HUES64 (cell line): ENCODE measurements around the gene SFXN5.

Experiments used
- H3K27ac ChIP-seq: 2 replicates; pipeline ENCODE4 v1.7.0; 2013; ENCODE audit warnings: low read depth, low read length, inconsistent platforms
- H3K27me3 ChIP-seq: 2 replicates; pipeline ENCODE4 v1.6.1; 2013; ENCODE audit warnings: mild to moderate bottlenecking, low read length; ENCODE audit not compliant: insufficient read depth
- H3K36me3 ChIP-seq: 2 replicates; pipeline ENCODE4 v1.6.1; 2013; ENCODE audit warnings: mild to moderate bottlenecking, low read length; ENCODE audit not compliant: insufficient read depth
- H3K4me1 ChIP-seq: 2 replicates; pipeline ENCODE4 v1.6.1; 2013; ENCODE audit warnings: mild to moderate bottlenecking, low read length, moderate library complexity; ENCODE audit not compliant: insufficient read depth
- H3K4me3 ChIP-seq: 2 replicates; pipeline ENCODE4 v1.5.1; 2013; ENCODE audit warnings: mild to moderate bottlenecking, low read length, moderate library complexity
- H3K9ac ChIP-seq: 2 replicates; pipeline ENCODE4 v1.6.1; 2013; ENCODE audit warnings: mild to moderate bottlenecking, low read depth, low read length
- H3K9me3 ChIP-seq: 2 replicates; pipeline ENCODE4 v1.6.1; 2013; ENCODE audit warnings: low read depth, low read length; ENCODE audit not compliant: insufficient read depth
- WGBS: fragments of 150-250, 120-280 bp; methylation state at CpG from one replicate; pipeline ENCODE4 v1.1.7; 2013; ENCODE audit warnings: missing lambda C conversion rate; 5-methylcytosine and 5-hydroxymethylcytosine counted together

SFXN5 gene

DNA sequence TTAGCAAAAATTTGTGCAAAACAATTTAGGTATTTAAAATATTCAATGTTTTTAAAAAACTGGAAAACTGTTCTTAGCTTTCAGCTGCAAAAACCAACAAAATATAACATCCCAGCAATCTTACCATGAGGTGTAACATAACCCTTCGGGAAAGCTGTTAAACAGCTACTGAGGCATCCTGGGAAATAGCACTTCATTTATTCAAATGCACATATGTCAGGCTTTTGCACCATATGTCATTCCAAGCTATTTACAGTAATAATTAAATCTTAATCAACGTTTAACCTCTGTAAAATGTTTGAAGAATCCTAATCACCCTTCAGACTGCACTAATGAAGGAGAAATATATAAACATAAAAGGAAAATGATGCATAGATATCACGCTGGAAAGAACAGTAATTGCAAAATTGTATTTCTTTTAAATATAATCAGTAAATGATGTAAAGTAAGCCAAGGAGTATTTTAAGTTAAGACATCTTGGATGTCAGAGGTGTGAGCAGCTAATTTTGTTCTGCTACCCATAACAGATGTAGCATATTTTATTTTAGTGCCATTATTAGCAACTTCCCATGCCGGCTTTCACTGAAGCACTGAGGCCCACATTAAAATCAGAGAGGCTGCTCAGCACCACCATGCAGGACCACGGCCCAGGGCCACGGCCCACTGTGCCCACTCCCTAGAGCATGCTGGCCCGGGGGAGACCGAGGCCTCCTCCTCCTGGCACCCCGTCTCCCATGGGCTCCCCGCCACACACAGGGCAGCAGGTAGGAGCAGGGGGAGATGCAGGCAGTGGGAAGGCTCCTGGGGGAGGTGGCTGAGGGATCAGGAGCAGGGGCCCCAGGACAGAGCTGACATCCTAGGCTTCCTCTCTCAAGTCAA, 123.3 kb downstream of the SFXN5 start:
- H3K9ac ChIP-seq = no peak overlapping the region
- H3K27me3 ChIP-seq = no peaks in the 10 kb centered on the region
- H3K4me1 ChIP-seq = peaks cover 17% of the 10 kb centered on the region
- no peak overlapping the region for H3K4me3 ChIP-seq
- WGBS = 95% methylated on average over 9 of the region's 10 CpGs
- no peaks in the 10 kb centered on the region for H3K36me3 ChIP-seq
- no peak overlapping the region for H3K27ac ChIP-seq
- H3K9me3 ChIP-seq = no peaks in the 10 kb centered on the region

DNA sequence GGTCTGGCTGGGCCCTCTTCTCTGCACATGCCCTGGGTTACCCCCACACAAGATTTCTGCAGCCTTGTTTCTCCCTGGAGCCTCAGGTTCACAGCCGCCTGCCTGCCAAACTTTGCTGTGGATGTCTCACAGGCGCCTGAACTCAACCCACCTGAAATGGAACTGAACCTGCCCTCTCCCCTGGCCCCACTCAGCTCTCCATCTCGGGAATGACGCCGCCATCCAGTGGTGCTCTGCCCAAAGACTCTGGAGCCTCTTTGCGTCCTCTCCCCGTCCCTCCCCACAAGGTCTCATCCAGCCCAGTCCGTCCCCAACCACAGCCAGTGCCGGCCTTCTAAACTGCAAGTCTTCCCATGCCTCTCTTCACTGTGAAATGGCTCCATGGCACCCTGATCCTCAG, 125.0 kb downstream of the SFXN5 start:
- Histone ChIP-seq H3K4me3 (no peak overlapping the region), H3K27me3 (no peaks in the 10 kb centered on the region), H3K9ac (no peak overlapping the region), H3K9me3 (no peaks in the 10 kb centered on the region), H3K27ac (no peak overlapping the region), H3K36me3 (no peaks in the 10 kb centered on the region), H3K4me1 (peaks cover 9% of the 10 kb centered on the region)
- 87% methylated on average over 9 of the region's 9 CpGs for WGBS

DNA sequence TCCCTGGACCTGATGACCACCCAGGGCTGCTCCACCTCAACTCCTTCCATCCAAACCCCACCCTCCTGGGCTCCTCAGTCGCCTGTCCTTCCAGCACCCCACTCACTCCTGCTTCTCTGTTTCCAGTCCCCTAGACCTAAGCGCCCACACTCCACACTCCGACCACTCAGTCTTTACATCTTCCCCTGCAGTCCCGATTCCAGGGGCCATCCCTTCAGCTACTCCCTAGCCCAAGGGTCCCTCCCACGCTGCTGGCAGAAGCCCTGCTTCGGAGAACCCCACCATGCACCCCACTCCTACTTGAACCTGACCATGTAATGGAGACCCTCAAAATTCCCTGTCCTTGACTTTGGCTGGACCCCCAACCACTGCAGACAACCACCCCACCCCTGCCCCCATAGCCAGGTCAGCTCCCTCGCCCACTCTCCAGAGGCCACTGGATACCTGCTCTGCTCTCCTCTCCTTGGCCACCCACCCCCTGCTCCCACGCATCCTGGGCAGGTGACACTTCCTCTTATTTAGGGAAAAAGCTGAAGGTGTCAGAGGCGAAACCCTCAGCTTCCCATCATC, 126.0 kb downstream of the SFXN5 start:
- Histone ChIP-seq H3K27ac (no peak overlapping the region), H3K36me3 (no peaks in the 10 kb centered on the region), H3K4me3 (no peak overlapping the region), H3K27me3 (no peaks in the 10 kb centered on the region), H3K4me1 (peaks cover 9% of the 10 kb centered on the region), H3K9me3 (no peaks in the 10 kb centered on the region), H3K9ac (no peak overlapping the region)
- WGBS = 91% methylated on average over 9 of the region's 9 CpGs

DNA sequence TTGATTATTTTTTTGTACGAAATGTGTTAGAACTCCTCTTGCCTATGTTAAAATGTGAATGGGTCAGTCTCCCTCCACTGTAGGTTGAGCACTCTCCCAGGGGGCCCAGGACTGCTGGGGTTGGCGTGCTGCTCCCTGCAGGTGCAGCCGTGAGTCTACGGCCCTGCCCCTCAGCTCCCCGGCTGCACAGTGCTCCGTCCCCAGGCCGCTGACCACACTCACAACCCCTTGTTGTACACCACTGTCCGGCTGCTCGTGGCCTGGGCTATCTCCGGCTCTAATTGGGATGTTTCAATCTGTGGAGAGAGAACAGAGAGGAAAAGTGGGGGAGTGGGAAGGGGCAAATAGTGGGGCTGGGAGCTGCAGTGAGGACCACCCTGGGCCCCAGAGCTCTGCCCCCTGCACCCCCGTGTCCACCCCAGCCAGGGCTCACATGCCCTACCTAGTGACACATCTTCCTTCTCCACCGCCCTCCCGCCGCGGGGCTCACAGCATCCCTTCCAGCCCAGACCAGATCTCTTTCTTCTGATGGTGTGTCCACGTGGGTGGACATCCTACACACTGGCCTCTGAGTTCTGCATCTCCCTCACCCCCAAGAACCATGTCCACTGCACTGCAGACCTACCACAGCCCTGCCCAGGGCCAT, 126.6 kb downstream of the SFXN5 start:
- Histone ChIP-seq H3K9ac (no peak overlapping the region), H3K4me1 (peaks cover 12% of the 10 kb centered on the region; the same call in 1 of the 2 replicates), H3K27ac (no peak overlapping the region), H3K9me3 (no peaks in the 10 kb centered on the region), H3K27me3 (no peaks in the 10 kb centered on the region), H3K4me3 (no peak overlapping the region), H3K36me3 (no peaks in the 10 kb centered on the region)
- 93% methylated on average over 16 of the region's 16 CpGs for WGBS

DNA sequence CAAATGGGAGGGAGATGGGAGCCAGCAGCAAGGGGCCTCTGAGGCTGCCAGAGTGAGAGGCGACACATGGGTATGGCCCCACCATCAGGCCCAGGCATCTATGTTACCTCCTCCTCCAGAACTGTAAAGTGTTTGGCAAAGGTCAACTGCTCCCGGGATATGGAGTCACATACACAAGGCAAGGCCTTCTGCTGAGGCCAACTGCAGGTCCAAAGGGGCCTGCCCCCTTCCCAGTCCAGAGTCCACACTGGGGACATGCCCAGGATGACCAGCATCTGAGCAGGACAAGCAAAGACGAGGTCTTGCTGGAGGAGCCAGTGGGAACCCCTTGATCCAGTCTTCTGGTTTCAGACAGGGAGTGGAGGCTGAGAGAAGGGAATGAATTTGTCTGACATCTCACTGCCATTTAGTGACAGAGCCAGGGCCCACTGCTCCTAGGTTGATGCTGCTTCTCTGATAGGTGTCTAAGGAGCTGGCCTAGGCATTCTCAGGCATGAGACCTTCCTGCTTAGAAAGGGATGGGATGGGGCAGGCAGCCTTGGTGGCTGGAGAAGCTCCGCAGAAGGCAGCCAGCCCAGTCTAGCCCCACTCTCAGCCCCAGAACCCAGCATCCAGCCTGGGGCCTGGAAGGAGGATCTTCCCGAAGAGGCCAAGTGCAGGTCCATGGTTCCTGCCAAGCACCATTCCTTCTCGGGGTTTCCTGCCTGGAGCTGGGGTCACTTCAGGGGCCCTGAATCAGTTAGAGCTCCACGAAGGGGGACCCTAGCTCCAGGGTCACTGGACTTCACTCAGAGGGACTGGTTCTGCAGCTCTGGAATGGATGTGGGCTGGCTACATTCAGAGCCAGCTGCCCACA, 127.7 kb downstream of the SFXN5 start:
- Histone ChIP-seq H3K4me1 (peaks cover 12% of the 10 kb centered on the region; the same call in 1 of the 2 replicates), H3K9me3 (no peaks in the 10 kb centered on the region), H3K9ac (no peak overlapping the region), H3K4me3 (no peak overlapping the region), H3K27me3 (0 out of 2 replicates have a peak, but pooled peaks cover 2% of the 10 kb centered on the region), H3K36me3 (no peaks in the 10 kb centered on the region), H3K27ac (no peak overlapping the region)
- WGBS = 93% methylated on average over 7 of the region's 7 CpGs

DNA sequence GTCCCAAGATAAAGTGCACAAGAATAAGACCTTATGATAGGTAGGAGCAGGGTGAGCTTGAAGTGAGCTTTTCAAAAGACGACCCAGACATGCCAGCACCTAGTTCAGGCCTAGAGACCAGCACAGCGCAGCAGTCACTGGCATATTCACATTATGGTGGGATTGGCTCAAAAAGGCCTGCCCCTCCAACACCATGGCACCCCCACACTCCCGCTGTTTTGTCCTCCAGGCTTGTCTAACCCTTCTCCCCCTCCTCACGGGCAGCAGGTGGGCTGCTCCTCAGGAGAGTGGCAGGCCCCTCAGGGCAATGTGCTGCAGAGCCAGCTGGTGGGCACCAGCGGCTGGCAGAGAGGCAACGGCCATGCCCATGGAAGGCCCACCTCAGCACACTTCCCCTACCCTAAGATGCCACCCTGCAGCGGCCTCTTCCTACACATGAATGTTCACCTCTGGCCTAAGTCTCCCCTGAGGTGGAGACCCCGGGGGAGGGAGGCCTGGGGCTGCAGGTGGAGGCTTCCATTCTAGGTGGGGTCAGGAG, 128.6 kb downstream of the SFXN5 start:
- Histone ChIP-seq H3K27me3 (0 out of 2 replicates have a peak, but pooled peaks cover 2% of the 10 kb centered on the region), H3K9me3 (no peaks in the 10 kb centered on the region), H3K9ac (no peak overlapping the region), H3K4me3 (no peak overlapping the region), H3K4me1 (peaks cover 12% of the 10 kb centered on the region; the same call in 1 of the 2 replicates), H3K36me3 (no peaks in the 10 kb centered on the region), H3K27ac (no peak overlapping the region)
- WGBS = 94% methylated on average over 7 of the region's 8 CpGs

DNA sequence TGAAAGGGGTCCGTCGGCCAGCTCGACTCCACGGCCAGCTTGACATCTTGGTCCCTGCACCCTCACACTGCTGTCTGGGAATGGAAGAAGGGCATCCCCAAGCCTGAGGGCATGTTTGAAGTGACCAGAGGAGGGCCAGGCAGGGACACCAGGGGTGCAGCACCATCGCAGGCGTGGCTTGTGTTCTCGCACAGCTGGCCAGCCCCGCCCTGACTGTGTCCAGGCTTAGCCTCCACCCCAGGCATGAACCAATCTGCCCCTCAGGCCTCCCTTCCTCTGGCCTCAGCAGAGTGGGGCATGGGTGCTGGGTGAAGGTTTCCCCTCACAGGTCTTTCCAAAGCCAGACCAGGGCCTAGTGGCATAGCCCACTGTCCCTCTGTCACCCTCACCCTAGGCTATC, 129.2 kb downstream of the SFXN5 start:
- Histone ChIP-seq H3K4me3 (no peak overlapping the region), H3K36me3 (no peaks in the 10 kb centered on the region), H3K9ac (no peak overlapping the region), H3K9me3 (no peaks in the 10 kb centered on the region), H3K27ac (no peak overlapping the region), H3K4me1 (peaks cover 12% of the 10 kb centered on the region; the same call in 1 of the 2 replicates), H3K27me3 (0 out of 2 replicates have a peak, but pooled peaks cover 2% of the 10 kb centered on the region)
- 91% methylated on average over 8 of the region's 8 CpGs for WGBS

DNA sequence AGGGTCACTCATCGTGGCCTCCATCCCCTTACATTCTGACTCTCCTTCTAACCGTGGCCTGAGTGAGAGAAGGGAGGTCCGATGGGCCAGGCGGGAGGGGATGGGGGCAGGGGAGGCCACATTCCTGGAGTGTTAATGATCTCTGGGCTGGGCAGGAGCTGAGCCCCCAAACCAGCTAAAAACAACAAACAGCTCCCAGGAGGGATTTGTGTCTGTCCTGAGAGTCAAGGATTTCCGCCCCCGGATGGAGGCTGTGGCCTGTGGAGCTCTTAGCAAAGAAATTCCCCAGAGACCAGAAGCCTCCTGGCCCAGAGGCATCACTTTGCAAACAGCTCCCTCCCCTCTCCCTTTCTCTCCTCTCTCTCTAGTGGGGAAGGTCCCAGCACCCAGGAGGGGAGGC, 130.7 kb downstream of the SFXN5 start:
- no peak overlapping the region for H3K9ac ChIP-seq

DNA sequence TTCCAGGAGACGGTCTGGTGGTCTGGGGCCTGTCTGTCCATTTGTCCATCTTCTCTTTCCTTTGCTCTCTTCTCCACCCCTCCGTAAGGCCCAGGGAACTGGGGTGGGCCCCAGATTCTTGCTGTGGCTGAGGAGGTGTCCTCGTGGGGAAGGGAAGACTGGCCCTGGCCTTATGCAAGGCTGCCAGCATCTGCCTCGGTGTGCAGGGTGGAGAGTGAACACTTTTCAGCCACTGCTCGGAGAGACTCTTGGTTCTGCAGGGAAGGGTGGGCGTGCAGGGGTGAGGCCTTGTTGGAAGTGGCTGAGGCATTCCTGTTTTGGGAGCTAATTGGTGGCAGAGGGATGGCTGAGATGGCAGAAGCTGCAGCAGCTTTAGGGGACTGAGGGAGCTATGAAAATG, 131.2 kb downstream of the SFXN5 start:
- no peak overlapping the region for H3K9ac ChIP-seq
- H3K27ac ChIP-seq = no peak overlapping the region
- H3K4me1 ChIP-seq = peaks cover 16% of the 10 kb centered on the region
- peaks cover 10% of the 10 kb centered on the region; the same call in 1 of the 2 replicates for H3K27me3 ChIP-seq
- 82% methylated on average over 6 of the region's 6 CpGs for WGBS
- H3K9me3 ChIP-seq = no peaks in the 10 kb centered on the region
- no peaks in the 10 kb centered on the region for H3K36me3 ChIP-seq
- H3K4me3 ChIP-seq = no peak overlapping the region

More for the DNA sequence above, 130.7 kb downstream of the SFXN5 start:
- no peak overlapping the region for H3K27ac ChIP-seq
- H3K9me3 ChIP-seq = no peaks in the 10 kb centered on the region
- H3K4me3 ChIP-seq = no peak overlapping the region
- WGBS = 36% methylated on average over 4 of the region's 6 CpGs
- peaks cover 16% of the 10 kb centered on the region for H3K4me1 ChIP-seq
- no peaks in the 10 kb centered on the region for H3K36me3 ChIP-seq
- H3K27me3 ChIP-seq = peaks cover 7% of the 10 kb centered on the region; the same call in 1 of the 2 replicates

DNA sequence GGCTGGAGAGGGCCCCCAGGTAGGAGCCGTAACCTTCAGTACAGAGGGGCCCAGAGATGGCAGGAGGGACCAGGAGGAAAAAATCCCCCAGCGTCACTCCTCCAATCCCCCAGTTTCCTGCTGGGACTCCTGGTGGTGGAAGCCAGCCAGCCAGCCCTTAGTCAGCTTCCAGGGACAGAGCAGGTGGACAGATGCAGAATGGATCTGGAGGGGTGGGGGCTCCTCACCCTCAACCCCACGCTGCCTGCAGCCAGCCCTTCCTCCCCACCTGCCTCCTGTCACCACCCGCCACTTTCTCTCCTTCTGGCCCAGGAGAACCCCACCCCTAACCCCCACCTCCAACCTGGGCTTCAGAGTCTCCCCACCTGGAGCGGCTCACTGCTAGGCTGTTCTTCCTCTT, 133.1 kb downstream of the SFXN5 start:
- peaks cover 23% of the 10 kb centered on the region for H3K27me3 ChIP-seq
- peaks cover 16% of the 10 kb centered on the region for H3K4me1 ChIP-seq
- no peaks in the 10 kb centered on the region for H3K9me3 ChIP-seq
- H3K27ac ChIP-seq = no peak overlapping the region
- 96% methylated on average over 5 of the region's 5 CpGs for WGBS
- no peak overlapping the region for H3K9ac ChIP-seq
- no peaks in the 10 kb centered on the region for H3K36me3 ChIP-seq
- H3K4me3 ChIP-seq = no peak overlapping the region
